GM21515 (cell line): ENCODE measurements around the gene MRPS18B.

Experiments used
- ATAC-seq: cut with Tn5 transposase; IDR thresholded peaks from one replicate; pipeline ENCODE4 v1.9.1; 2021; ENCODE audit not compliant: unreplicated experiment

The MRPS18B gene

GRCh38 chr6:30601815-30602641, 15.6 kb upstream of the MRPS18B start:
- ATAC-seq, result no peak

GRCh38 chr6:30603961-30604360, 13.7 kb upstream of the MRPS18B start:
- no peak for ATAC-seq

GRCh38 chr6:30610065-30610464, 7.6 kb upstream of the MRPS18B start:
- no peak for ATAC-seq

GRCh38 chr6:30611150-30611855, 6.3 kb upstream of the MRPS18B start:
- ATAC-seq, result no peak

- no peak for ATAC-seq
Measured at GRCh38 chr6:30611856-30612194, 5.8 kb upstream of the MRPS18B start.

- ATAC-seq, result no peak
Measured at GRCh38 chr6:30612213-30612612, 5.4 kb upstream of the MRPS18B start.

- ATAC-seq, result no peak
Measured at GRCh38 chr6:30612687-30613248, 4.9 kb upstream of the MRPS18B start.

GRCh38 chr6:30613251-30614043, 4.2 kb upstream of the MRPS18B start:
- ATAC-seq, result no peak

GRCh38 chr6:30614044-30614842, 3.4 kb upstream of the MRPS18B start:
- no peak for ATAC-seq

GRCh38 chr6:30614843-30615218, 2.8 kb upstream of the MRPS18B start:
- ATAC-seq, result peak; percentile 39

GRCh38 chr6:30615219-30615957, 2.3 kb upstream of the MRPS18B start:
- ATAC-seq, result no peak

GRCh38 chr6:30615958-30616810, 1.5 kb upstream of the MRPS18B start:
- no peak for ATAC-seq

GRCh38 chr6:30616811-30617564, 652 bp upstream of the MRPS18B start, which contains the start of gene PPP1R10:
TSS of gene PPP1R10 (minus strand) at chr6:30617243. CDS start at chr6:30609944, 7,299 bp downstream.
- ATAC-seq, result peak; percentile 69

- ATAC-seq, result no peak
Measured at GRCh38 chr6:30618270-30618797, 694 bp downstream of the MRPS18B start.

- ATAC-seq, result no peak
Measured at GRCh38 chr6:30619561-30619960, 1.9 kb downstream of the MRPS18B start.

- ATAC-seq, result no peak
Measured at GRCh38 chr6:30625511-30625910, 7.9 kb downstream of the MRPS18B start.

GRCh38 chr6:30626484-30627366, 9.1 kb downstream of the MRPS18B start, which contains the start of gene ATAT1:
TSS of gene ATAT1 (plus strand) at chr6:30626874.
- ATAC-seq, result peak; percentile 76
